Measurements from ENCODE around the gene IFNGR2. TPM values are rescaled to one million over a fixed set of nuclear protein-coding genes. Genes with fewer than 3 reads are reported as not detected.

The IFNGR2 gene
- total and polyA plus RNA-seq, 2 of the 13 experiments (the other 11 are each of a cell fraction or from before 2014, with no cell fraction given), result 61.3 to 117 TPM

DNA sequence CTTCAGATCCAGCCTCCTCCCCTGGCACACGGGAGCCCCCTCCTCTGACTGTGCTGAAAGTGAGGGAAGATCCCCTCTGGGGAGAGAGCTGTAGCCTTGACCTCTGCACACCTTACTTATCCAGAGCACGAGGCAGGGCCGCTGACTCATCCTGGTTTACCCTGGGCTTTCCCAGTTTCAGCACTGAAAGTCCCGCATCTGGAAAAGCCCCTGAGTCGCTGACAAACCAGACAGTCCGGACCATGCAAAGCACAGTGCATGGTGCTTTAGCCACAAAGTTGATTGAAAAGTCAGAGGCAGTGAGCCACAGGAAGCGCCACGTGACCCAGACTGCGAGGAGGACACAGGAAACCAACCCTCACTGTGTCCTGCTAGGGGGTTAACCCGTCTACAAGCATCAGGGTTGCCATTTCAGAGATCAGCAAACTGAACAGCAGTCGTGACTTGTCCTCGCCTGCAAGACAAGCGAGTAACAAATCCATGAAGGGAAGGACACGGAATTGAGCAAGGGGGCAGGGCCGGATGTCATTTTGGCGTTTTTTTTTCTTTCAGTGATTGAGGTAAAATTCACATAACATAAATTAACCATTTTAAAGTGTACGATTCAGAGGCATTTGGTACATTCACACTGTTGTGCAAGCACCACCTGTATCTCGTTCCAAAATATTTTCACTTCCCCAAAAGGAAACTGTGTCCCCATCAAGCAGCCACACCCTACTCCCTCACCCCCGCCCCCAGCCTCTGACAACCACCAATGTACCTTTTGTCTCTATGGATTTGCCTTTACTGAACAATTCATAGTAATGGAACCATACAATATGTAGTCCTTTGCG lies 19.9 kb upstream of the IFNGR2 start (continued):
- TF ChIP-seq, protein P1, sequence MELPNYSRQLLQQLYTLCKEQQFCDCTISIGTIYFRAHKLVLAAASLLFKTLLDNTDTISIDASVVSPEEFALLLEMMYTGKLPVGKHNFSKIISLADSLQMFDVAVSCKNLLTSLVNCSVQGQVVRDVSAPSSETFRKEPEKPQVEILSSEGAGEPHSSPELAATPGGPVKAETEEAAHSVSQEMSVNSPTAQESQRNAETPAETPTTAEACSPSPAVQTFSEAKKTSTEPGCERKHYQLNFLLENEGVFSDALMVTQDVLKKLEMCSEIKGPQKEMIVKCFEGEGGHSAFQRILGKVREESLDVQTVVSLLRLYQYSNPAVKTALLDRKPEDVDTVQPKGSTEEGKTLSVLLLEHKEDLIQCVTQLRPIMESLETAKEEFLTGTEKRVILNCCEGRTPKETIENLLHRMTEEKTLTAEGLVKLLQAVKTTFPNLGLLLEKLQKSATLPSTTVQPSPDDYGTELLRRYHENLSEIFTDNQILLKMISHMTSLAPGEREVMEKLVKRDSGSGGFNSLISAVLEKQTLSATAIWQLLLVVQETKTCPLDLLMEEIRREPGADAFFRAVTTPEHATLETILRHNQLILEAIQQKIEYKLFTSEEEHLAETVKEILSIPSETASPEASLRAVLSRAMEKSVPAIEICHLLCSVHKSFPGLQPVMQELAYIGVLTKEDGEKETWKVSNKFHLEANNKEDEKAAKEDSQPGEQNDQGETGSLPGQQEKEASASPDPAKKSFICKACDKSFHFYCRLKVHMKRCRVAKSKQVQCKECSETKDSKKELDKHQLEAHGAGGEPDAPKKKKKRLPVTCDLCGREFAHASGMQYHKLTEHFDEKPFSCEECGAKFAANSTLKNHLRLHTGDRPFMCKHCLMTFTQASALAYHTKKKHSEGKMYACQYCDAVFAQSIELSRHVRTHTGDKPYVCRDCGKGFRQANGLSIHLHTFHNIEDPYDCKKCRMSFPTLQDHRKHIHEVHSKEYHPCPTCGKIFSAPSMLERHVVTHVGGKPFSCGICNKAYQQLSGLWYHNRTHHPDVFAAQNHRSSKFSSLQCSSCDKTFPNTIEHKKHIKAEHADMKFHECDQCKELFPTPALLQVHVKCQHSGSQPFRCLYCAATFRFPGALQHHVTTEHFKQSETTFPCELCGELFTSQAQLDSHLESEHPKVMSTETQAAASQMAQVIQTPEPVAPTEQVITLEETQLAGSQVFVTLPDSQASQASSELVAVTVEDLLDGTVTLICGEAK (IDR thresholded peaks at IDR 0.05), result no peak
- TF ChIP-seq, protein P1 (CRISPR knock-in tag; IDR thresholded peaks at IDR 0.05), result no peak
- TF ChIP-seq ZNF879 (CRISPR knock-in tag; IDR thresholded peaks at IDR 0.05) (no peak), ZNF883 (CRISPR knock-in tag; IDR thresholded peaks at IDR 0.05; ENCODE audit: not compliant biosample characterization) (no peak), FOXK2 (IDR thresholded peaks at IDR 0.05) (no peak), ZNF773 (CRISPR knock-in tag; IDR thresholded peaks at IDR 0.05; ENCODE audit: borderline replicate concordance) (no peak), DNMT1 (CRISPR knock-in tag; IDR thresholded peaks at IDR 0.05) (no peak), BCL6 (CRISPR knock-in tag; IDR thresholded peaks at IDR 0.05) (peak; percentile 65), RBAK (CRISPR knock-in tag; IDR thresholded peaks at IDR 0.05) (no peak), PHB2 (IDR thresholded peaks at IDR 0.05; ENCODE audit: partially characterized antibody) (no peak), FOXO1 (CRISPR knock-in tag; IDR thresholded peaks at IDR 0.05) (peak; percentile 65; the same call in 1 of the 2 replicates), EZH2 (conservative IDR thresholded peaks at IDR 0.05; ENCODE audit: low read depth, low read length) (no peak), RARA (CRISPR knock-in tag; IDR thresholded peaks at IDR 0.05) (peak; percentile 94), SIN3B (IDR thresholded peaks at IDR 0.05; ENCODE audit: low read length) (no peak), NFE2L1 (CRISPR knock-in tag; IDR thresholded peaks at IDR 0.05; ENCODE audit: borderline replicate concordance) (no peak), HOXA3 (CRISPR knock-in tag; IDR thresholded peaks at IDR 0.05) (peak; percentile 64), RFXAP (CRISPR knock-in tag; IDR thresholded peaks at IDR 0.05; ENCODE audit: borderline replicate concordance) (no peak), AGO1 (IDR thresholded peaks at IDR 0.05; ENCODE audit: low read depth, low read length, poor library complexity, severe bottlenecking) (no peak)
- TF ChIP-seq, protein P2, sequence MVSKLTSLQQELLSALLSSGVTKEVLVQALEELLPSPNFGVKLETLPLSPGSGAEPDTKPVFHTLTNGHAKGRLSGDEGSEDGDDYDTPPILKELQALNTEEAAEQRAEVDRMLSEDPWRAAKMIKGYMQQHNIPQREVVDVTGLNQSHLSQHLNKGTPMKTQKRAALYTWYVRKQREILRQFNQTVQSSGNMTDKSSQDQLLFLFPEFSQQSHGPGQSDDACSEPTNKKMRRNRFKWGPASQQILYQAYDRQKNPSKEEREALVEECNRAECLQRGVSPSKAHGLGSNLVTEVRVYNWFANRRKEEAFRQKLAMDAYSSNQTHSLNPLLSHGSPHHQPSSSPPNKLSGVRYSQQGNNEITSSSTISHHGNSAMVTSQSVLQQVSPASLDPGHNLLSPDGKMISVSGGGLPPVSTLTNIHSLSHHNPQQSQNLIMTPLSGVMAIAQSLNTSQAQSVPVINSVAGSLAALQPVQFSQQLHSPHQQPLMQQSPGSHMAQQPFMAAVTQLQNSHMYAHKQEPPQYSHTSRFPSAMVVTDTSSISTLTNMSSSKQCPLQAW (CRISPR knock-in tag; IDR thresholded peaks at IDR 0.05), result peak; percentile 98

All from HepG2 (cell line).